Measurements from ENCODE around the gene RNU2-63P.
"Not testable (repeated sequence)": the region's sequence is repeated elsewhere in the genome, so short reads cannot be mapped to it uniquely, and the experiment has no call there.

RNU2-63P gene

GRCh38 chr2:88027697-88028389, 11.5 kb upstream of the RNU2-63P start:
- no peak for DNase-seq

GRCh38 chr2:88024509-88024908, 8.2 kb upstream of the RNU2-63P start:
- no peak for DNase-seq

GRCh38 chr2:88022669-88022921, 6.2 kb upstream of the RNU2-63P start:
- DNase-seq = no peak

GRCh38 chr2:88019985-88020384, 3.6 kb upstream of the RNU2-63P start:
- DNase-seq = no peak

- no peak for DNase-seq
Measured at GRCh38 chr2:88018909-88019308, 2.6 kb upstream of the RNU2-63P start.

GRCh38 chr2:88018077-88018805, 1.9 kb upstream of the RNU2-63P start:
- peak; percentile 8 for DNase-seq

- not testable (repeated sequence) for DNase-seq
Measured at GRCh38 chr2:88017780-88018038, 1.4 kb upstream of the RNU2-63P start.

GRCh38 chr2:88016960-88017779, 823 bp upstream of the RNU2-63P start:
- DNase-seq = no peak

GRCh38 chr2:88011011-88011410, 5.3 kb downstream of the RNU2-63P start:
- DNase-seq = no peak

GRCh38 chr2:88010136-88010535, 6.2 kb downstream of the RNU2-63P start:
- DNase-seq = no peak

GRCh38 chr2:88006912-88007439, 9.4 kb downstream of the RNU2-63P start:
- no peak for DNase-seq

- no peak for DNase-seq
Measured at GRCh38 chr2:88005776-88006175, 10.6 kb downstream of the RNU2-63P start.

- DNase-seq = peak; percentile 15
Measured at GRCh38 chr2:88003074-88003755, 13.1 kb downstream of the RNU2-63P start.

GRCh38 chr2:88002359-88002707, 14.0 kb downstream of the RNU2-63P start:
- DNase-seq = no peak

GRCh38 chr2:88000474-88000873, 15.9 kb downstream of the RNU2-63P start:
- not testable (repeated sequence) for DNase-seq

- no peak for DNase-seq
Measured at GRCh38 chr2:87996570-87996969, 19.8 kb downstream of the RNU2-63P start.

GRCh38 chr2:87995756-87996155, 20.6 kb downstream of the RNU2-63P start:
- no peak for DNase-seq

- not testable (repeated sequence) for DNase-seq
Measured at GRCh38 chr2:87994304-87994850, 22.0 kb downstream of the RNU2-63P start.

- DNase-seq = not testable (repeated sequence)
Measured at GRCh38 chr2:87992569-87992968, 23.8 kb downstream of the RNU2-63P start.

- DNase-seq = not testable (repeated sequence)
Measured at GRCh38 chr2:87987473-87987872, 28.9 kb downstream of the RNU2-63P start.

GRCh38 chr2:87985902-87986301, 30.4 kb downstream of the RNU2-63P start:
- DNase-seq = not testable (repeated sequence)

GRCh38 chr2:87981182-87981581, 35.2 kb downstream of the RNU2-63P start:
- DNase-seq = not testable (repeated sequence)

- DNase-seq = not testable (repeated sequence)
Measured at GRCh38 chr2:87972385-87972784, 44.0 kb downstream of the RNU2-63P start.

Data from fibroblast of skin of right quadriceps (primary cell).